ENCODE data around the gene ZCCHC14. TPM values are rescaled to one million over a fixed set of nuclear protein-coding genes. Genes with fewer than 3 reads are reported as not detected.
"Not testable (repeated sequence)": the region's sequence is repeated elsewhere in the genome, so short reads cannot be mapped to it uniquely, and the experiment has no call there.

Gene ZCCHC14
- total RNA-seq, 1 donor from 2014 or later: 28.0 TPM

- TF ChIP-seq CTCF (IDR thresholded peaks at IDR 0.05): no peak
- DNase-seq (ENCODE audit: low spot score): no peak
- Mint-ChIP-seq H3K4me1 (ENCODE audit: low read depth) (peaks cover 64% of the 10 kb centered on the region), H3K36me3 (ENCODE audit: low read depth) (peaks cover 2% of the 10 kb centered on the region), H3K27ac (ENCODE audit: unreplicated experiment) (peak overlapping the region; percentile 1), H3K4me3 (ENCODE audit: unreplicated experiment) (peak overlapping the region; percentile 72), H3K27me3 (ENCODE audit: low read depth) (no peaks in the 10 kb centered on the region), H3K9me3 (ENCODE audit: low read depth) (no peaks in the 10 kb centered on the region)
These were observed 2.6 kb downstream of the ZCCHC14 start for GRCh38 chr16:87490096-87490798.

- TF ChIP-seq CTCF (IDR thresholded peaks at IDR 0.05): no peak
- H3K27me3 Mint-ChIP-seq (ENCODE audit: low read depth): no peaks in the 10 kb centered on the region
- peaks cover 2% of the 10 kb centered on the region for H3K36me3 Mint-ChIP-seq (ENCODE audit: low read depth)
- no peaks in the 10 kb centered on the region for H3K9me3 Mint-ChIP-seq (ENCODE audit: low read depth)
- peak; percentile 35 for DNase-seq (ENCODE audit: low spot score)
- H3K4me1 Mint-ChIP-seq (ENCODE audit: low read depth): peaks cover 71% of the 10 kb centered on the region
- no peak overlapping the region for H3K27ac Mint-ChIP-seq (ENCODE audit: unreplicated experiment)
- H3K4me3 Mint-ChIP-seq (ENCODE audit: unreplicated experiment): peak overlapping the region; percentile 72
These were observed 3.3 kb downstream of the ZCCHC14 start for GRCh38 chr16:87489434-87490045.

GRCh38 chr16:87488960-87489359 lies 3.9 kb downstream of the ZCCHC14 start:
- not testable (repeated sequence) for H3K4me3 Mint-ChIP-seq (ENCODE audit: unreplicated experiment); H3K9me3 Mint-ChIP-seq (ENCODE audit: low read depth); DNase-seq (ENCODE audit: low spot score); H3K36me3 Mint-ChIP-seq (ENCODE audit: low read depth); H3K27me3 Mint-ChIP-seq (ENCODE audit: low read depth); H3K27ac Mint-ChIP-seq (ENCODE audit: unreplicated experiment)
- peaks cover 77% of the 10 kb centered on the region for H3K4me1 Mint-ChIP-seq (ENCODE audit: low read depth)

- H3K4me1 Mint-ChIP-seq (ENCODE audit: low read depth): peaks cover 79% of the 10 kb centered on the region
- no peak overlapping the region for H3K27ac Mint-ChIP-seq (ENCODE audit: unreplicated experiment)
- TF ChIP-seq CTCF (IDR thresholded peaks at IDR 0.05): no peak
- H3K27me3 Mint-ChIP-seq (ENCODE audit: low read depth): no peaks in the 10 kb centered on the region
- no peak overlapping the region for H3K4me3 Mint-ChIP-seq (ENCODE audit: unreplicated experiment)
- no peaks in the 10 kb centered on the region for H3K9me3 Mint-ChIP-seq (ENCODE audit: low read depth)
- DNase-seq (ENCODE audit: low spot score): peak; percentile 64
- peaks cover 2% of the 10 kb centered on the region for H3K36me3 Mint-ChIP-seq (ENCODE audit: low read depth)
These were observed 5.4 kb downstream of the ZCCHC14 start for GRCh38 chr16:87487361-87487924.

GRCh38 chr16:87486713-87487247 lies 6.0 kb downstream of the ZCCHC14 start:
- H3K4me1 Mint-ChIP-seq (ENCODE audit: low read depth): peaks cover 83% of the 10 kb centered on the region
- DNase-seq (ENCODE audit: low spot score): no peak
- H3K36me3 Mint-ChIP-seq (ENCODE audit: low read depth): peaks cover 2% of the 10 kb centered on the region
- no peaks in the 10 kb centered on the region for H3K9me3 Mint-ChIP-seq (ENCODE audit: low read depth)
- H3K27ac Mint-ChIP-seq (ENCODE audit: unreplicated experiment): no peak overlapping the region
- no peak overlapping the region for H3K4me3 Mint-ChIP-seq (ENCODE audit: unreplicated experiment)
- H3K27me3 Mint-ChIP-seq (ENCODE audit: low read depth): no peaks in the 10 kb centered on the region
- no peak for TF ChIP-seq CTCF (IDR thresholded peaks at IDR 0.05)
